PFSK-1 (cell line): ENCODE data around the gene CSF1.

Experiments used
- FOXP2 ChIP-seq: optimal IDR thresholded peaks from 2 replicates; pipeline ENCODE3; 2011; ENCODE audit warnings: borderline replicate concordance, control low read depth, inconsistent platforms; ENCODE audit not compliant: insufficient read depth; ENCODE audit errors: extremely low read length, extremely low read depth
- POLR2AphosphoS5 ChIP-seq: IDR thresholded peaks from 2 replicates; pipeline ENCODE4 v1.6.1; 2012; ENCODE audit warnings: low read depth, mild to moderate bottlenecking, control low read depth, low read length, moderate library complexity
- SIN3A ChIP-seq: IDR thresholded peaks from 2 replicates; pipeline ENCODE4 v1.6.1; 2012; ENCODE audit warnings: mild to moderate bottlenecking, low read length, moderate library complexity, borderline replicate concordance; ENCODE audit not compliant: insufficient read depth
- TAF1 ChIP-seq: IDR thresholded peaks from 2 replicates; pipeline ENCODE4 v1.6.1; 2012; ENCODE audit warnings: low read length, control low read depth, borderline replicate concordance; ENCODE audit not compliant: insufficient read depth
- TF ChIP-seq, protein P1 (sequence below), 2 experiments: IDR thresholded peaks; 2 replicates each; pipeline versions ENCODE4 v1.6.1 to v1.8.0; 2011 to 2012; ENCODE audit warnings: low read depth in 2 of 2, low read length in 2 of 2, control low read depth in 1 of 2, inconsistent platforms in 1 of 2, mild to moderate bottlenecking in 1 of 2, moderate library complexity in 1 of 2; ENCODE audit not compliant: insufficient read depth in 1 of 2

Gene CSF1

GRCh38 chr1:109942434-109942833, 31.8 kb downstream of the CSF1 start:
- TF ChIP-seq TAF1, result no peak

GRCh38 chr1:109944541-109944940, 33.9 kb downstream of the CSF1 start:
- TF ChIP-seq FOXP2 (no peak), SIN3A (no peak), POLR2AphosphoS5 (no peak), TAF1 (no peak)
- TF ChIP-seq, protein P1, sequence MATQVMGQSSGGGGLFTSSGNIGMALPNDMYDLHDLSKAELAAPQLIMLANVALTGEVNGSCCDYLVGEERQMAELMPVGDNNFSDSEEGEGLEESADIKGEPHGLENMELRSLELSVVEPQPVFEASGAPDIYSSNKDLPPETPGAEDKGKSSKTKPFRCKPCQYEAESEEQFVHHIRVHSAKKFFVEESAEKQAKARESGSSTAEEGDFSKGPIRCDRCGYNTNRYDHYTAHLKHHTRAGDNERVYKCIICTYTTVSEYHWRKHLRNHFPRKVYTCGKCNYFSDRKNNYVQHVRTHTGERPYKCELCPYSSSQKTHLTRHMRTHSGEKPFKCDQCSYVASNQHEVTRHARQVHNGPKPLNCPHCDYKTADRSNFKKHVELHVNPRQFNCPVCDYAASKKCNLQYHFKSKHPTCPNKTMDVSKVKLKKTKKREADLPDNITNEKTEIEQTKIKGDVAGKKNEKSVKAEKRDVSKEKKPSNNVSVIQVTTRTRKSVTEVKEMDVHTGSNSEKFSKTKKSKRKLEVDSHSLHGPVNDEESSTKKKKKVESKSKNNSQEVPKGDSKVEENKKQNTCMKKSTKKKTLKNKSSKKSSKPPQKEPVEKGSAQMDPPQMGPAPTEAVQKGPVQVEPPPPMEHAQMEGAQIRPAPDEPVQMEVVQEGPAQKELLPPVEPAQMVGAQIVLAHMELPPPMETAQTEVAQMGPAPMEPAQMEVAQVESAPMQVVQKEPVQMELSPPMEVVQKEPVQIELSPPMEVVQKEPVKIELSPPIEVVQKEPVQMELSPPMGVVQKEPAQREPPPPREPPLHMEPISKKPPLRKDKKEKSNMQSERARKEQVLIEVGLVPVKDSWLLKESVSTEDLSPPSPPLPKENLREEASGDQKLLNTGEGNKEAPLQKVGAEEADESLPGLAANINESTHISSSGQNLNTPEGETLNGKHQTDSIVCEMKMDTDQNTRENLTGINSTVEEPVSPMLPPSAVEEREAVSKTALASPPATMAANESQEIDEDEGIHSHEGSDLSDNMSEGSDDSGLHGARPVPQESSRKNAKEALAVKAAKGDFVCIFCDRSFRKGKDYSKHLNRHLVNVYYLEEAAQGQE (IDR thresholded peaks at IDR 0.05; ENCODE audit: insufficient read depth in 1 of 2, low read depth in 2 of 2, low read length in 2 of 2), result no peak

DNA sequence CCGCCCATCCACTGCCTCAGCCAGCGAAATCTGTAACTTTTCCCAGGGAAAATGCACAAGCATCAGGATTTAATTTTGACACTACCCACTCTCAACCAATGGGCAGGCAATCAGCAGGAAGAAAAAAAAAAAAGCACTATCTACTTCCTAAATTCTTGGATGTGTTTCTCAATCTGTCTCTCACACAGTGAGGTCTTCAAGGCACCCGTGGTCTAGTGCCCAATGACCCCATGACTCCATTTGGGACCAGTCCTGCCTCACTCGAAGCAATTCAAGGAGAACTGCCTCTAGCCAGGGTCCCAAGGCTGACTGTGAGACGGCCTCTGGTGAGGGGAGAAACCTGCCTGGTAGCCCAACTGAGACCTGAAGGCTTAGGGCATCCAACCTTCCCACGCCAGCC, 35.9 kb downstream of the CSF1 start:
- TF ChIP-seq, protein P1 (IDR thresholded peaks at IDR 0.05; ENCODE audit: insufficient read depth in 1 of 2, low read depth in 2 of 2, low read length in 2 of 2), result no peak
- TF ChIP-seq FOXP2 (no peak), POLR2AphosphoS5 (no peak), SIN3A (no peak), TAF1 (no peak)

DNA sequence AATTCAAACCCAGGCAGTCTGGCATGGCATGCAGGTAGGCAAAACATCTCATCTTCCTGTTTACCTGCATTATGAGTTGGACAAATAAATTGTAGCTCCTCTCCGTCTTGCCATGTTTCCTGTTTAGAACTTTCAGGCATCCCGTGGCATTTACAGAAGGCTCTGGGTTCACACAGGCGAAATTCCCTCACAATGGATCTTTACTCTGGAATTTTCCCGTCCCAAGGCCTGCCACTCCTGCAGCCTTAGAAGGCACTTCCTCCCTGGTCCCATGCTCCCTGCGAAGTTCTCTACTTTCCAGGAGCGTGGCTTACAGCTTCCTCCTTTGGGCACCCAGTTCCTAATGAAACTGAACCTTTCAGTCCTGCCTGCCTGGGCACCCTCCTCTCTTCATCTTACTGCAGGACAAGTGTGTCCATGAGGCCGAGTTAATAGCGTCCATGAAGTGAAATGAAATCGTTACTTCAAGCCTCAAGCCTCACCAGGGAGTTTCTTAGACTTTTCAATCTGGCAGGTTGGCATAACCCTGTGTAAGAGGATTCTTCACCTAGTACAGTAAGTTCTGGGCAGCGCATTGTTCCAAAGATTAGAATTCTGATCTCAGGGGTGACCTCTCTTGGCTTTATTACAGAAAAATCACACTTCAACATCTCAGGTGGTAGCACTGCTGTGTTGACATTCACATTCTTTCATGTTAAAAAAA, 37.1 kb downstream of the CSF1 start:
- TF ChIP-seq FOXP2 (no peak), POLR2AphosphoS5 (no peak), SIN3A (no peak), TAF1 (no peak)
- TF ChIP-seq, protein P1 (IDR thresholded peaks at IDR 0.05; ENCODE audit: insufficient read depth in 1 of 2, low read depth in 2 of 2, low read length in 2 of 2), result no peak

- TF ChIP-seq TAF1, result no peak
- TF ChIP-seq FOXP2, result no peak
- TF ChIP-seq POLR2AphosphoS5, result no peak
- TF ChIP-seq, protein P1 (IDR thresholded peaks at IDR 0.05; ENCODE audit: insufficient read depth in 1 of 2, low read depth in 2 of 2, low read length in 2 of 2), result no peak
- no peak for TF ChIP-seq SIN3A
Measured at GRCh38 chr1:109948285-109948630, 37.6 kb downstream of the CSF1 start.

- TF ChIP-seq TAF1 (no peak), FOXP2 (no peak), POLR2AphosphoS5 (no peak), SIN3A (no peak)
- TF ChIP-seq, protein P1 (IDR thresholded peaks at IDR 0.05; ENCODE audit: insufficient read depth in 1 of 2, low read depth in 2 of 2, low read length in 2 of 2), result no peak
Measured at GRCh38 chr1:109950038-109950437, 39.4 kb downstream of the CSF1 start.
